Ascending aorta (tissue), 2 donors: ENCODE data around the gene TNFSF15. TPM values are rescaled to one million over a fixed set of nuclear protein-coding genes. Genes with fewer than 3 reads are reported as not detected.

Source experiments
- DNase-seq, 2 donors: peaks; one replicate each; pipeline ENCODE4 v3.0.0-alpha.2; 2019; ENCODE audit warnings: low spot score in 2 of 2
- H3K27ac ChIP-seq, 2 donors: fragments of 200-600 bp; sonication (generic); one replicate each; pipeline ENCODE4 v1.5.1; 2016 to 2017; ENCODE audit warnings: mild to moderate bottlenecking in 1 of 2
- H3K27me3 ChIP-seq: fragments of 200-600 bp; sonication (generic); one replicate; pipeline ENCODE4 v1.5.1; 2017
- H3K36me3 ChIP-seq, 2 donors: fragments of 200-600 bp; sonication (generic); one replicate each; pipeline ENCODE4 v1.5.1; 2016
- H3K4me1 ChIP-seq, 2 donors: fragments of 200-600 bp; sonication (generic); one replicate each; pipeline ENCODE4 v1.5.1; 2016 to 2017; ENCODE audit warnings: mild to moderate bottlenecking in 1 of 2
- H3K4me3 ChIP-seq, 2 donors: fragments of 200-600 bp; sonication (generic); one replicate each; pipeline ENCODE4 v1.5.1; 2016 to 2017; ENCODE audit warnings: mild to moderate bottlenecking in 1 of 2
- H3K9me3 ChIP-seq, 2 donors: fragments of 200-600 bp; sonication (generic); one replicate each; pipeline ENCODE4 v1.5.1; 2016
- CTCF ChIP-seq, 3 experiments: fragments of 200-600 bp in 2 of 3; fragments of 450-650 bp in 1 of 3; sonication (generic) in 2 of 3; IDR thresholded peaks; one replicate each; pipeline ENCODE4 v1.5.1; 2016 to 2019; ENCODE audit warnings: antibody characterized with exemption in 3 of 3, mild to moderate bottlenecking in 1 of 3, moderate library complexity in 1 of 3
- intact Hi-C: fragments of 100-400 bp; cut with DNase I; formaldehyde crosslinking; loops from one replicate; pipeline ENCODE4 v1.15.1; 2023
- total RNA-seq: library from RNA; depleted of rRNA; stranded (reverse); fragments of >200 nt; gene quantifications from one replicate; pipeline ENCODE4 v1.1.0, GENCODE V29; 2016

TNFSF15 gene
- total RNA-seq, 1 donor from 2014 or later: under 0.01 TPM

- no peaks in the 10 kb centered on the region for H3K9me3 ChIP-seq
- no peaks in the 10 kb centered on the region for H3K4me1 ChIP-seq
- no peak for TF ChIP-seq CTCF (IDR thresholded peaks at IDR 0.05)
- no peaks in the 10 kb centered on the region for H3K27me3 ChIP-seq
- no peak for DNase-seq
- intact Hi-C loops: no loop called here
- no peak overlapping the region for H3K4me3 ChIP-seq
- H3K27ac ChIP-seq: no peak overlapping the region
- no peaks in the 10 kb centered on the region for H3K36me3 ChIP-seq
Measured at GRCh38 chr9:114844766-114845165, 38.9 kb upstream of the TNFSF15 start.

- no peak for DNase-seq
- Histone ChIP-seq H3K36me3 (no peaks in the 10 kb centered on the region), H3K4me3 (no peak overlapping the region), H3K27me3 (no peaks in the 10 kb centered on the region), H3K4me1 (no peaks in the 10 kb centered on the region), H3K27ac (no peak overlapping the region), H3K9me3 (no peaks in the 10 kb centered on the region)
- intact Hi-C loops: no loop called here
- no peak for TF ChIP-seq CTCF (IDR thresholded peaks at IDR 0.05)
Measured at GRCh38 chr9:114837923-114838322, 32.1 kb upstream of the TNFSF15 start.

GRCh38 chr9:114836769-114837168, 30.9 kb upstream of the TNFSF15 start:
- Histone ChIP-seq H3K27ac (no peak overlapping the region), H3K4me1 (no peaks in the 10 kb centered on the region), H3K36me3 (no peaks in the 10 kb centered on the region), H3K9me3 (no peaks in the 10 kb centered on the region), H3K4me3 (no peak overlapping the region), H3K27me3 (no peaks in the 10 kb centered on the region)
- no peak for TF ChIP-seq CTCF (IDR thresholded peaks at IDR 0.05)
- intact Hi-C loops: no loop called here
- no peak for DNase-seq

GRCh38 chr9:114834386-114834785, 28.5 kb upstream of the TNFSF15 start:
- no peak for DNase-seq
- Histone ChIP-seq H3K27me3 (no peaks in the 10 kb centered on the region), H3K4me3 (no peak overlapping the region), H3K36me3 (no peaks in the 10 kb centered on the region), H3K27ac (no peak overlapping the region), H3K4me1 (no peaks in the 10 kb centered on the region), H3K9me3 (no peaks in the 10 kb centered on the region)
- intact Hi-C loops: no loop called here
- no peak for TF ChIP-seq CTCF (IDR thresholded peaks at IDR 0.05)

GRCh38 chr9:114830546-114830945, 24.7 kb upstream of the TNFSF15 start:
- no peak for TF ChIP-seq CTCF (IDR thresholded peaks at IDR 0.05)
- Histone ChIP-seq H3K4me1 (no peaks in the 10 kb centered on the region), H3K27me3 (no peaks in the 10 kb centered on the region), H3K4me3 (no peak overlapping the region), H3K9me3 (no peaks in the 10 kb centered on the region), H3K27ac (no peak overlapping the region), H3K36me3 (no peaks in the 10 kb centered on the region)
- no peak for DNase-seq
- intact Hi-C loops: no loop called here
